GM23248 (cell line): Measurements from ENCODE around the gene SEMA4D. TPM values are rescaled to one million over a fixed set of nuclear protein-coding genes. Genes with fewer than 3 reads are reported as not detected.

Source experiments
- DNase-seq: peaks from one replicate; pipeline ENCODE4 v3.0.0-alpha.2; 2015
- H2AFZ ChIP-seq: fragments of 200-600 bp; sonication (generic); 2 replicates; pipeline ENCODE4 v1.6.1; 2016; ENCODE audit warnings: antibody characterized with exemption
- H3F3A ChIP-seq: fragments of 200-600 bp; sonication (generic); 2 replicates; pipeline ENCODE4 v1.6.1; 2016; ENCODE audit warnings: mild to moderate bottlenecking, antibody characterized with exemption, mixed run types; ENCODE audit not compliant: insufficient read depth
- H3K27ac ChIP-seq: fragments of 200-600 bp; sonication (generic); 2 replicates; pipeline ENCODE4 v1.5.1; 2016; ENCODE audit warnings: mild to moderate bottlenecking
- H3K27me3 ChIP-seq: fragments of 200-600 bp; sonication (generic); replicated peaks from 2 replicates; pipeline ENCODE4 v1.6.1; 2016; ENCODE audit warnings: mild to moderate bottlenecking; ENCODE audit not compliant: insufficient read depth
- H3K36me3 ChIP-seq: fragments of 200-600 bp; sonication (generic); 2 replicates; pipeline ENCODE4 v1.6.1; 2016; ENCODE audit warnings: low read depth, mild to moderate bottlenecking
- H3K4me1 ChIP-seq: fragments of 200-600 bp; sonication (generic); 2 replicates; pipeline ENCODE4 v1.6.1; 2016; ENCODE audit warnings: mild to moderate bottlenecking; ENCODE audit not compliant: insufficient read depth
- H3K4me2 ChIP-seq: fragments of 200-600 bp; sonication (generic); one replicate; pipeline ENCODE4 v1.6.1; 2016; ENCODE audit warnings: mild to moderate bottlenecking; ENCODE audit not compliant: unreplicated experiment
- H3K4me3 ChIP-seq: fragments of 200-600 bp; sonication (generic); 2 replicates; pipeline ENCODE4 v1.5.1; 2016; ENCODE audit warnings: mild to moderate bottlenecking
- H3K79me2 ChIP-seq: fragments of 200-600 bp; sonication (generic); 2 replicates; pipeline ENCODE4 v1.6.1; 2016; ENCODE audit warnings: mild to moderate bottlenecking; ENCODE audit not compliant: insufficient read depth
- H3K9ac ChIP-seq: fragments of 200-600 bp; sonication (generic); 2 replicates; pipeline ENCODE4 v1.6.1; 2016; ENCODE audit warnings: mild to moderate bottlenecking
- H3K9me2 ChIP-seq: fragments of 200-600 bp; sonication (generic); 2 replicates; pipeline ENCODE4 v1.6.1; 2016; ENCODE audit warnings: mixed run types, mild to moderate bottlenecking, moderate library complexity; ENCODE audit not compliant: insufficient read depth
- H3K9me3 ChIP-seq: fragments of 200-600 bp; sonication (generic); one replicate; pipeline ENCODE4 v1.6.1; 2017; ENCODE audit warnings: low read depth
- H4K20me1 ChIP-seq: fragments of 200-600 bp; sonication (generic); 2 replicates; pipeline ENCODE4 v1.6.0; 2016; ENCODE audit not compliant: insufficient read depth
- EZH2 ChIP-seq: fragments of 200-600 bp; sonication (generic); IDR thresholded peaks from 2 replicates; pipeline ENCODE4 v1.6.1; 2018; ENCODE audit warnings: antibody characterized with exemption, mild to moderate bottlenecking; ENCODE audit not compliant: insufficient read depth, poor library complexity, severe bottlenecking
- EZH2phosphoT487 ChIP-seq: fragments of 200-600 bp; sonication (generic); IDR thresholded peaks from 2 replicates; pipeline ENCODE4 v1.6.1; 2018; ENCODE audit warnings: antibody characterized with exemption, moderate library complexity, mild to moderate bottlenecking, low read depth; ENCODE audit not compliant: insufficient read depth
- WGBS, 2 experiments: methylation state at CpG; one replicate each; pipeline ENCODE4 v1.1.6; 2015 to 2017; ENCODE audit warnings: low lambda C conversion rate in 2 of 2, low coverage in 1 of 2; ENCODE audit errors: missing lambda C conversion rate in 2 of 2; 5-methylcytosine and 5-hydroxymethylcytosine counted together
- in situ Hi-C: fragments of 300-500 bp; cut with MboI; formaldehyde crosslinking; loops from 2 replicates; pipeline ENCODE4 v1.15.0; 2020
- polyA plus RNA-seq: library from polyadenylated mRNA; unstranded; fragments of >200 nt; fragmentation: Nextera tagmentation; extraction: Ambion mirVana; gene quantifications from 2 replicates; pipeline ENCODE4 v1.2.1, GENCODE V29; 2016
- total RNA-seq: library from RNA; depleted of rRNA; stranded (reverse); fragments of >200 nt; shearing (Covaris generic); gene quantifications from 2 replicates; pipeline ENCODE4 v1.2.3, GENCODE V29; 2014

Gene SEMA4D
- total and polyA plus RNA-seq, 2 experiments from 2014 or later = 0.11 TPM

- no peak overlapping the region for H3K27ac ChIP-seq
- 81 to 87% methylated on average over 10 to 12 of the region's 12 CpGs for WGBS, 2 experiments
- no peak for DNase-seq
- TF ChIP-seq EZH2phosphoT487 = no peak
- TF ChIP-seq EZH2 = no peak
- H3K79me2 ChIP-seq = no peaks in the 10 kb centered on the region
- in situ Hi-C loops = no loop called here
- no peaks in the 10 kb centered on the region for H4K20me1 ChIP-seq
- H3K9ac ChIP-seq = no peak overlapping the region
- no peak overlapping the region for H2AFZ ChIP-seq
- no peak overlapping the region for H3K4me3 ChIP-seq
- H3K4me2 ChIP-seq = no peak overlapping the region
- H3K9me2 ChIP-seq = no peaks in the 10 kb centered on the region
- H3K9me3 ChIP-seq = no peaks in the 10 kb centered on the region
- no peaks in the 10 kb centered on the region for H3K27me3 ChIP-seq
- no peaks in the 10 kb centered on the region for H3K36me3 ChIP-seq
- H3K4me1 ChIP-seq = 0 out of 2 replicates have a peak, but pooled peaks cover 4% of the 10 kb centered on the region
- peaks cover 5% of the 10 kb centered on the region; the same call in 1 of the 2 replicates for H3F3A ChIP-seq
Observed at GRCh38 chr9:89388868-89389177, 109.1 kb downstream of the SEMA4D start.

DNA sequence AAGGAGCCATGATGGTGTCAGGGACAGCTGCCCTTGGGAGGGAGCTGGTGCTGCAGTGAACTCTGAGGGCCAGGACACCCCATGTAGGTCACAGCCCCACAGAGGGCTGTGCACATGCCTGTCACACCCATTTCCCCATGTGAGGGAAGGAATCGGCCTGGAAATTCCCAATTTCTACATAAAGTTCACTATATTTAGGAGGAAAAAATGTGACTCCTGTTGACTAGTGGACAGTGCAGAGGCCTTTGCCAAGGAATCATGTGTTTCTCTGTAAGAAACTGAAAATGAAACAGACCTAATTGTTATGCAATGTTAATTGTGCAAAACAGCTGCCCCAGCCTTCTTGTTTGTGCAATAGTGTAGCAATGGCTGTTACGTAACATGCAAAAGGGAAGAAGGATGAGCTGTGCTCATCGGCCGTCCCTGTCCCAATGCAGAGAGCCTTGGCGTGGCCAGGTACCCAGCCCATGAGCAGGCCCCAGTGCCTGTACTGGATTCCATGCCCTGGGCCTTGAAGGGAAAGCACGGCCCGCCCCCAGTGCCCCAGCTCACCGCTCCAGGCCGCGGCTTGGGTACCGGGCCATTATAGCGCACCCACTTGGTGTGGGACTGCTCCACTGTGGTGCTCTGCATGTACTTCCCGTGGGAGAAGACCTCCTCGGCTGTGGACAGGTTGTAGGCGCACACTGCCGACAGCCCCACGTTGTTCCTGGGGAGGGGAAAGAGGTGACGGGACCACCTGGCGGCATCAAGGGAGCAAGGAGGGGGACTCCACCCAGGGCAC lies 109.6 kb downstream of the SEMA4D start:
- TF ChIP-seq EZH2phosphoT487 = no peak
- no peak for TF ChIP-seq EZH2
- peak overlapping the region; percentile 33 for H3K4me2 ChIP-seq
- H3K9me2 ChIP-seq = no peaks in the 10 kb centered on the region
- in situ Hi-C loops = no loop called here
- H3K79me2 ChIP-seq = no peaks in the 10 kb centered on the region
- 0 out of 2 replicates have a peak, but pooled peaks cover 4% of the 10 kb centered on the region for H3K4me1 ChIP-seq
- no peak overlapping the region for H3K9ac ChIP-seq
- H3K4me3 ChIP-seq = no peak overlapping the region
- H4K20me1 ChIP-seq = no peaks in the 10 kb centered on the region
- peak; percentile 89 for DNase-seq
- 58 to 65% methylated on average over 19 of the region's 19 CpGs for WGBS, 2 experiments
- no peaks in the 10 kb centered on the region for H3K36me3 ChIP-seq
- H2AFZ ChIP-seq = no peak overlapping the region
- no peaks in the 10 kb centered on the region for H3K27me3 ChIP-seq
- no peaks in the 10 kb centered on the region for H3K9me3 ChIP-seq
- H3K27ac ChIP-seq = 0 out of 2 replicates have a peak overlapping the region, but pooled peaks have one; percentile 13
- H3F3A ChIP-seq = peaks cover 5% of the 10 kb centered on the region; the same call in 1 of the 2 replicates

DNA sequence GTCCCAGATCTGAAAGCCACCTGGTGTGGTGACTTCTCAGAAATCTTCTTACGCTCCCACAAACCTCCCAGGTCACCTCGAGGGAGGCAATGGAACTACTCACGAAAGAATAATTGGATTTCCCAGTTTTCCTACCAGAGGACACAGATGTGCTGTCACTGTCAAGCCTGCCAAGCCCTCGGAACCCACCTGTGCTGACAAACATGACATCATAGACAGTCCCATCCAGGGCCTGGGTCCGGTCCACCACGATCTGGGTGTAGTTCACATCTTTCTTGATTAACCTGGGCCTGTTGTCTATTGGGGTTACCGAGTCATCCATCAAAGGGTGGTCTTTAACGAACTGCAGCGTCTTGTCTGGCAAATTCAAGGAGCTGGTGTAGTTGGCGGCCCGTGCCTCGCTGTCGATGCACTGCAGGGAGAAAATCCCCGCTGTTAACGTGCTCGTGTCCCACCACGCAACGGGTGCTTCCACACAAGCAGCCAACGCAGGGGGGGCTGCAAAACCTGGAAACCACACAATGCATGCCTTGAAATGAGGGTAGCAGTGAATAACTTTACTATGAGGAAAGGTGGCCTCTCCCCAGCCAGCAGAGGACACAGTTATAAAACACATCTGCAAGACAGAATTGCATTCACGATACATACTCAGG lies 110.6 kb downstream of the SEMA4D start:
- no peak overlapping the region for H2AFZ ChIP-seq
- no peak for DNase-seq
- H3K9me3 ChIP-seq = no peaks in the 10 kb centered on the region
- peaks cover 5% of the 10 kb centered on the region; the same call in 1 of the 2 replicates for H3F3A ChIP-seq
- TF ChIP-seq EZH2 = no peak
- no peak for TF ChIP-seq EZH2phosphoT487
- H3K4me2 ChIP-seq = no peak overlapping the region
- H3K27me3 ChIP-seq = no peaks in the 10 kb centered on the region
- no peak overlapping the region for H3K27ac ChIP-seq
- H3K4me1 ChIP-seq = 0 out of 2 replicates have a peak, but pooled peaks cover 4% of the 10 kb centered on the region
- no peaks in the 10 kb centered on the region for H3K36me3 ChIP-seq
- in situ Hi-C loops = no loop called here
- H3K79me2 ChIP-seq = no peaks in the 10 kb centered on the region
- no peak overlapping the region for H3K9ac ChIP-seq
- H4K20me1 ChIP-seq = no peaks in the 10 kb centered on the region
- 85 to 88% methylated on average over 20 of the region's 20 CpGs for WGBS, 2 experiments
- H3K9me2 ChIP-seq = no peaks in the 10 kb centered on the region
- H3K4me3 ChIP-seq = no peak overlapping the region

DNA sequence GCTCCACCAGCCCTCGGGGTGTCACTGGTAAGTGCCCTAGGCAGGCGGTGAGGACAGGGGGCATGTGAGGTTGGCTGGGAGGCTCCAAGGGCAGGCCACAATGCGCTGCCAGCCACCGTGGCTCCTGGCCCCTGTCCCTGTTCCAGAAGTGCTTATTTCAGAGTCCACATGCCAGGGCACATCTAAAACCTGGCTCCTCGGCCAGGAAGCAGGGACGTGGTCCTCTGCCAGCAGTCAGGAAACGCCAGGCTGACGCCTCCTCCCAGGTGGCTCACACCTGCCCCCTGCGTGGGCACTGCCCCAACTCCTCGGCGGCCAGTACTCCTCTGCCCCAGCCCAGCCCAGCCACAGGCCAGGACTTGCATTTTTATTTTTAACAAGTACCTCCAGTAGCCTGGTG lies 111.1 kb downstream of the SEMA4D start:
- Histone ChIP-seq H3K9ac (no peak overlapping the region), H4K20me1 (no peaks in the 10 kb centered on the region), H3K79me2 (no peaks in the 10 kb centered on the region), H2AFZ (no peak overlapping the region), H3K4me1 (0 out of 2 replicates have a peak, but pooled peaks cover 4% of the 10 kb centered on the region), H3K4me3 (no peak overlapping the region), H3K27ac (no peak overlapping the region), H3K27me3 (no peaks in the 10 kb centered on the region), H3K9me2 (no peaks in the 10 kb centered on the region), H3K9me3 (no peaks in the 10 kb centered on the region), H3K36me3 (no peaks in the 10 kb centered on the region), H3F3A (peaks cover 5% of the 10 kb centered on the region; the same call in 1 of the 2 replicates), H3K4me2 (no peak overlapping the region)
- no peak for TF ChIP-seq EZH2
- no peak for TF ChIP-seq EZH2phosphoT487
- in situ Hi-C loops = no loop called here
- DNase-seq = no peak
- 64 to 67% methylated on average over 8 to 11 of the region's 11 CpGs for WGBS, 2 experiments
